ENCODE results near the gene GTF2H1. TPM values are rescaled to one million over a fixed set of nuclear protein-coding genes. Genes with fewer than 3 reads are reported as not detected.

Gene GTF2H1
- polyA plus RNA-seq, 1 of the 3 experiments (the other 2 are of a cell fraction), result 31.2 TPM

GRCh38 chr11:18408558-18409291, 86.4 kb downstream of the GTF2H1 start:
- Histone ChIP-seq H3K9me3 (no peaks in the 10 kb centered on the region), H3K27ac (ENCODE audit: low read depth in 2 of 2, low read length in 1 of 2) (peak overlapping the region in 1 of 2 experiments; percentile 44; a peak in 1 of 4 replicates), H3F3A (replicated peaks; ENCODE audit: insufficient read depth) (peaks cover 65% of the 10 kb centered on the region), H3K4me2 (no peak overlapping the region), H3K9me2 (no peaks in the 10 kb centered on the region), H4K20me1 (ENCODE audit: insufficient read depth) (peaks cover 36% of the 10 kb centered on the region), H3K4me1 (ENCODE audit: control insufficient read depth in 1 of 2, insufficient read depth in 2 of 2, low read depth in 1 of 2, low read length in 1 of 2) (no peaks in the 10 kb centered on the region; a peak in 2 of 4 replicates), H3K4me3 (ENCODE audit: low read depth in 2 of 2, low read length in 1 of 2) (no peak overlapping the region), H3K27me3 (ENCODE audit: insufficient read depth) (no peaks in the 10 kb centered on the region), H2AFZ (ENCODE audit: low read depth) (no peak overlapping the region), H3K36me3 (replicated peaks in 1 of 2; ENCODE audit: control insufficient read depth in 1 of 2, insufficient read depth in 2 of 2, low read length in 1 of 2) (peaks cover 34 to 49% of the 10 kb centered on the region in 2 experiments), H3K79me2 (ENCODE audit: insufficient read depth) (peaks cover 7% of the 10 kb centered on the region; the same call in 1 of the 2 replicates), H3K9ac (no peak overlapping the region)
- 97% methylated on average over 9 of the region's 9 CpGs for WGBS (ENCODE audit: low lambda C conversion rate)
- DNase-seq, result no peak
- TF ChIP-seq JUND (IDR thresholded peaks at IDR 0.05) (peak; percentile 7; the same call in 1 of the 2 replicates), ZBTB33 (IDR thresholded peaks at IDR 0.05; ENCODE audit: borderline replicate concordance, low read depth) (peak; percentile 23; the same call in 1 of the 2 replicates), POLR2AphosphoS5 (IDR thresholded peaks at IDR 0.05; ENCODE audit: low read depth, low read length) (peak; percentile 27; the same call in 1 of the 2 replicates), SMC3 (IDR thresholded peaks at IDR 0.05; ENCODE audit: low read depth, low read length) (no peak)
- ChIA-PET POLR2A (interaction anchor here (0.5 kb wide), 1 partner anchor 25 kb away, joined by 3 read pairs; no protein-coding TSS in a partner anchor), CTCF (interaction anchor here (1.2 kb wide), 1 partner anchor 13 kb away, joined by 3 read pairs; no protein-coding TSS in a partner anchor)

- H3K4me2 ChIP-seq, result no peak overlapping the region
- no peaks in the 10 kb centered on the region for H3K79me2 ChIP-seq (ENCODE audit: insufficient read depth)
- no peak for TF ChIP-seq CTCF (IDR thresholded peaks at IDR 0.05)
- no peak overlapping the region for H3K4me3 ChIP-seq (ENCODE audit: low read depth in 2 of 2, low read length in 1 of 2)
- H3K4me1 ChIP-seq (ENCODE audit: control insufficient read depth in 1 of 2, insufficient read depth in 2 of 2, low read depth in 1 of 2, low read length in 1 of 2), result no peaks in the 10 kb centered on the region; a peak in 1 of 4 replicates
- no peak overlapping the region for H2AFZ ChIP-seq (ENCODE audit: low read depth)
- H3K27me3 ChIP-seq (ENCODE audit: insufficient read depth), result no peaks in the 10 kb centered on the region
- no peaks in the 10 kb centered on the region for H3K9me2 ChIP-seq
- no peak for DNase-seq
- H3K36me3 ChIP-seq (replicated peaks in 1 of 2; ENCODE audit: control insufficient read depth in 1 of 2, insufficient read depth in 2 of 2, low read length in 1 of 2), result no peaks in the 10 kb centered on the region
- H3F3A ChIP-seq (replicated peaks; ENCODE audit: insufficient read depth), result no peaks in the 10 kb centered on the region
- no peak overlapping the region for H3K27ac ChIP-seq (ENCODE audit: low read depth in 2 of 2, low read length in 1 of 2)
- CTCF ChIA-PET, result no interaction called here
- H3K9ac ChIP-seq, result no peak overlapping the region
- 66% methylated on average over 3 of the region's 3 CpGs for WGBS (ENCODE audit: low lambda C conversion rate)
- POLR2A ChIA-PET, result no interaction called here
- no peaks in the 10 kb centered on the region for H3K9me3 ChIP-seq
- no peaks in the 10 kb centered on the region for H4K20me1 ChIP-seq (ENCODE audit: insufficient read depth)
These were observed 94.1 kb downstream of the GTF2H1 start for GRCh38 chr11:18416459-18416858.

Small RNA genes within 50 kb of the gene (small RNA-seq; reads per million reads assigned to genes)
- 0 to 0.21 (median 0) reads per million in 7 experiments for gene MIR3159

Other genes with a start within 250 kb of the GTF2H1 start
- gene SAAL1, start 216.5 kb upstream of the GTF2H1 start, polyA plus RNA-seq (2012; rRNA removed), result 17.9 and 19.6 TPM in 2 replicates
- gene MRGPRX3, start 190.0 kb upstream of the GTF2H1 start, polyA plus RNA-seq (2012; rRNA removed), result not detected in 2 replicates
- gene MRGPRX4, start 149.7 kb upstream of the GTF2H1 start, polyA plus RNA-seq (2012; rRNA removed), result not detected in 2 replicates
- not detected in 2 replicates for gene SAA4, start 85.8 kb upstream of the GTF2H1 start, polyA plus RNA-seq (2012; rRNA removed)
- gene SAA2, start 73.9 kb upstream of the GTF2H1 start, polyA plus RNA-seq (2012; rRNA removed), result not detected in 2 replicates
- not detected in 2 replicates for gene SAA1, start 56.3 kb upstream of the GTF2H1 start, polyA plus RNA-seq (2012; rRNA removed)
- gene HPS5, start 427 bp upstream of the GTF2H1 start, polyA plus RNA-seq (2012; rRNA removed), result 8.2 and 10.8 TPM in 2 replicates
- gene LDHA, start 72.0 kb downstream of the GTF2H1 start, polyA plus RNA-seq (2012; rRNA removed), result 524 and 592 TPM in 2 replicates
- gene LDHC, start 89.8 kb downstream of the GTF2H1 start, polyA plus RNA-seq (2012; rRNA removed), result not detected in 2 replicates
- gene LDHAL6A, start 133.3 kb downstream of the GTF2H1 start, polyA plus RNA-seq (2012; rRNA removed), result not detected in 2 replicates
- gene TSG101, start 204.4 kb downstream of the GTF2H1 start, polyA plus RNA-seq (2012; rRNA removed), result 164 and 229 TPM in 2 replicates

Measured in SK-N-SH (cell line).